ENCODE measurements around the gene RAB1A. TPM values are rescaled to one million over a fixed set of nuclear protein-coding genes. Genes with fewer than 3 reads are reported as not detected.

The RAB1A gene
- total and polyA plus RNA-seq, 2 of the 13 experiments (the other 11 are each of a cell fraction or from before 2014, with no cell fraction given) = 206 to 226 TPM

DNA sequence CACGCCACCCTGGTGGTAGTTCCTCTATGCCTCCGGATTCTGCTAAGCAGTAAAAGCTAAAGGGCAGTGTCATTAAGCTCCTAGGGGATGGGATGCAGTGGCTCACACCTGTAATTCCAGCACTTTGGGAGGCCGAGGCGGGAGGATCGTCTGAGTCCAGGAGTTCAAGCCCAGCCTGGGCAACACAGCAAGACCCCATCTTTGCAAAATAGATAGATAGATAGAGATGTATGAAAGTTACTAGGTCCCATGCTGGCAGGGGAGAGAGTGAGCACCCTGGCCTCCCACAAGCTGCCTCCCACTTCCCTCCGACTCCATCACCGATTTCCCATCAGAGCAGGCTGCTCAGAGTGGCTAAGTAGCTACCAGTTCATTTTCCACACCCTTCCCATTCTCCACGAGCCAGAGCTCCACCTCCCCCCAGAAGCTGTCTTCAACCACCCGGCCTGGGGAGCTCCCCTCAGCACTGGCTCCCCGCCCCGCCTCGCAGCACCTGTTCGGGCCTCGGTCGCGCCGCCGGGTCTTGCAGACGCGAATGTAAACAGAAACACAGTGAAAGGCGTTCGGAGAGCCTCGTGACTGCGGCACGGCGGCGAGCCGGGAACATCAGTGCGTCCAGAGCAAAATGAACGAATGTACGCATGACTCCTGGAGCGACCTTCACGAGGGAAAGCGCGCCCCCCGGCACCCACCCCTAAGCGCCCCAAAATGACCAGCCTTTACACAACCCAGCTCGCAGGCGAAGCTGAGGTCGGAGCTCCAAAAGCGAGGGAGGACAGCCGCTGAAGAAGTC lies 74.3 kb downstream of the RAB1A start:
- H3K9me3 ChIP-seq (ENCODE audit: low read length) = no peaks in the 10 kb centered on the region
- in situ Hi-C loops (cut with HindIII; ENCODE audit: extremely low pct_ligation_motif_present, low pct_unique_long_range_greater_than_20kb) (loop anchor here (25.0 kb wide), 1 partner anchor 507 kb away; no protein-coding TSS in a partner anchor), intact Hi-C loops (cut with micrococcal nuclease; ENCODE audit: unreplicated experiment) (loop anchor here (5.0 to 10.0 kb wide), 2 partner anchors 77 to 519 kb away; partner anchors contain the start of gene RAB1A)
- WGBS (ENCODE audit: low lambda C conversion rate) = 3% methylated on average over 40 of the region's 42 CpGs
- ChIA-PET CTCF (ENCODE audit: low intra/inter-chr PET ratio, low total read pairs) (no interaction called here), POLR2A (interaction anchor here (0.6 to 3.5 kb wide), 39 partner anchors 9 to 531 kb away, joined by 3 to 62 read pairs (median 5); partner anchors contain the start of genes ACTR2, AFTPH, RAB1A and SERTAD2)
- DNase-seq (ENCODE audit: low spot score) = no peak
- H2AFZ ChIP-seq (ENCODE audit: low read length) = no peak overlapping the region
- FAIRE-seq = no peak
- H3K4me2 ChIP-seq (ENCODE audit: low read depth, low read length) = peak overlapping the region; percentile 99
- BruUV-seq (replicated peaks) = no TSS peak
- H4K20me1 ChIP-seq (ENCODE audit: insufficient read depth, low read length) = no peaks in the 10 kb centered on the region
- no peaks in the 10 kb centered on the region; a peak in 1 of 5 replicates for H3K36me3 ChIP-seq (replicated peaks in 1 of 2; ENCODE audit: control insufficient read depth in 1 of 2, insufficient read depth in 2 of 2, low read length in 2 of 2)
- peak overlapping the region; percentile 64 for H3K9ac ChIP-seq (ENCODE audit: insufficient read depth, low read depth, low read length)
- peak; percentile 42 for ATAC-seq
- peak overlapping the region; percentile 61 for H3K27ac ChIP-seq (ENCODE audit: extremely low read length, insufficient read depth, low read length)
- peaks cover 37% of the 10 kb centered on the region for H3K79me2 ChIP-seq (ENCODE audit: insufficient read depth, low read length)
- H3K4me3 ChIP-seq (replicated peaks in 1 of 3; ENCODE audit: insufficient read depth in 1 of 3, low read depth in 2 of 3, low read length in 3 of 3) = peak overlapping the region; percentile 78 to 88 (median 83)
- H3K4me1 ChIP-seq (ENCODE audit: insufficient read depth, low read length) = peaks cover 68% of the 10 kb centered on the region
- no peaks in the 10 kb centered on the region; a peak in 1 of 5 replicates for H3K27me3 ChIP-seq (ENCODE audit: control insufficient read depth in 1 of 2, insufficient read depth in 2 of 2, low read length in 2 of 2)
- TF ChIP-seq PAF1 (CRISPR knock-in tag; IDR thresholded peaks at IDR 0.05) = no peak
- peak; percentile 100 for TF ChIP-seq ZNF121 (CRISPR knock-in tag; IDR thresholded peaks at IDR 0.05)
- TF ChIP-seq ZNF24 (IDR thresholded peaks at IDR 0.05) = 0 out of 2 replicates have a peak, but pooled peaks have one; percentile 19
- TF ChIP-seq RFXANK (CRISPR knock-in tag; IDR thresholded peaks at IDR 0.05) = no peak
- no peak for TF ChIP-seq IKZF4 (CRISPR knock-in tag; IDR thresholded peaks at IDR 0.05; ENCODE audit: borderline replicate concordance, low read depth, not compliant biosample characterization)
- TF ChIP-seq, protein P1, sequence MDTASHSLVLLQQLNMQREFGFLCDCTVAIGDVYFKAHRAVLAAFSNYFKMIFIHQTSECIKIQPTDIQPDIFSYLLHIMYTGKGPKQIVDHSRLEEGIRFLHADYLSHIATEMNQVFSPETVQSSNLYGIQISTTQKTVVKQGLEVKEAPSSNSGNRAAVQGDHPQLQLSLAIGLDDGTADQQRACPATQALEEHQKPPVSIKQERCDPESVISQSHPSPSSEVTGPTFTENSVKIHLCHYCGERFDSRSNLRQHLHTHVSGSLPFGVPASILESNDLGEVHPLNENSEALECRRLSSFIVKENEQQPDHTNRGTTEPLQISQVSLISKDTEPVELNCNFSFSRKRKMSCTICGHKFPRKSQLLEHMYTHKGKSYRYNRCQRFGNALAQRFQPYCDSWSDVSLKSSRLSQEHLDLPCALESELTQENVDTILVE (CRISPR knock-in tag; IDR thresholded peaks at IDR 0.05) = no peak
- TF ChIP-seq U2AF2 (IDR thresholded peaks at IDR 0.05; ENCODE audit: low read depth, low read length) = no peak
- no peak for TF ChIP-seq SATB2 (CRISPR knock-in tag; IDR thresholded peaks at IDR 0.05)
- TF ChIP-seq NFE2L1 (CRISPR knock-in tag; IDR thresholded peaks at IDR 0.05; ENCODE audit: borderline replicate concordance) = no peak; the same call in 1 of the 2 replicates
- no peak for TF ChIP-seq MAFK (conservative IDR thresholded peaks at IDR 0.05 in 1 of 2, IDR thresholded peaks at IDR 0.05 in 1 of 2; ENCODE audit: low read length in 2 of 2)
- no peak for TF ChIP-seq ZNF569 (CRISPR knock-in tag; IDR thresholded peaks at IDR 0.05; ENCODE audit: borderline replicate concordance)
- no peak for TF ChIP-seq ZNF333 (CRISPR knock-in tag; IDR thresholded peaks at IDR 0.05; ENCODE audit: borderline replicate concordance)
- TF ChIP-seq GABPB1 (CRISPR knock-in tag; IDR thresholded peaks at IDR 0.05) = no peak
- no peak for TF ChIP-seq ZNF260 (CRISPR knock-in tag; IDR thresholded peaks at IDR 0.05; ENCODE audit: borderline replicate concordance, low read depth)
- no peak for TF ChIP-seq KLF12 (CRISPR knock-in tag; IDR thresholded peaks at IDR 0.05; ENCODE audit: borderline replicate concordance)
- no peak; the same call in 1 of the 2 replicates for TF ChIP-seq PPARG (CRISPR knock-in tag; conservative IDR thresholded peaks at IDR 0.05)
- peak; percentile 92 for TF ChIP-seq ZNF501 (CRISPR knock-in tag; IDR thresholded peaks at IDR 0.05)
- TF ChIP-seq, protein P2, sequence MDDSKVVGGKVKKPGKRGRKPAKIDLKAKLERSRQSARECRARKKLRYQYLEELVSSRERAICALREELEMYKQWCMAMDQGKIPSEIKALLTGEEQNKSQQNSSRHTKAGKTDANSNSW (CRISPR knock-in tag; IDR thresholded peaks at IDR 0.05; ENCODE audit: borderline replicate concordance) = 0 out of 2 replicates have a peak, but pooled peaks have one; percentile 70
- no peak for TF ChIP-seq ARHGAP35 (CRISPR knock-in tag; IDR thresholded peaks at IDR 0.05; ENCODE audit: borderline replicate concordance)
- TF ChIP-seq GABPA (IDR thresholded peaks at IDR 0.05; ENCODE audit: low read depth, low read length) = no peak
- no peak for TF ChIP-seq GABPA (CRISPR knock-in tag; IDR thresholded peaks at IDR 0.05; ENCODE audit: low read depth)
- TF ChIP-seq ZNF432 (CRISPR knock-in tag; IDR thresholded peaks at IDR 0.05; ENCODE audit: borderline replicate concordance) = no peak
- TF ChIP-seq, protein P3, sequence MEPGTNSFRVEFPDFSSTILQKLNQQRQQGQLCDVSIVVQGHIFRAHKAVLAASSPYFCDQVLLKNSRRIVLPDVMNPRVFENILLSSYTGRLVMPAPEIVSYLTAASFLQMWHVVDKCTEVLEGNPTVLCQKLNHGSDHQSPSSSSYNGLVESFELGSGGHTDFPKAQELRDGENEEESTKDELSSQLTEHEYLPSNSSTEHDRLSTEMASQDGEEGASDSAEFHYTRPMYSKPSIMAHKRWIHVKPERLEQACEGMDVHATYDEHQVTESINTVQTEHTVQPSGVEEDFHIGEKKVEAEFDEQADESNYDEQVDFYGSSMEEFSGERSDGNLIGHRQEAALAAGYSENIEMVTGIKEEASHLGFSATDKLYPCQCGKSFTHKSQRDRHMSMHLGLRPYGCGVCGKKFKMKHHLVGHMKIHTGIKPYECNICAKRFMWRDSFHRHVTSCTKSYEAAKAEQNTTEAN (CRISPR knock-in tag; conservative IDR thresholded peaks at IDR 0.05) = no peak
